Calu3 (cell line): ENCODE data around the gene TSR1. TPM values are rescaled to one million over a fixed set of nuclear protein-coding genes. Genes with fewer than 3 reads are reported as not detected.
A peak's percentile ranks its signal among the peaks of the same experiment; 100 is the strongest.

ENCODE experiments used
- Bru-seq: library from RNA; stranded (reverse); fragments of 400-500 nt; gene quantifications from one replicate; lab custom pipeline; 2021; lab: Mats Ljungman, UMichigan
- BruChase-seq, 2 experiments: library from RNA; stranded (reverse); fragments of 400-500 nt; gene quantifications; one replicate each; lab custom pipeline; 2021; lab: Mats Ljungman, UMichigan
- BruUV-seq: library from RNA; stranded (reverse); fragments of 400-500 nt; replicated peaks from 2 replicates; lab custom pipeline; 2021; lab: Mats Ljungman, UMichigan
- CTCF ChIA-PET: fragments of 300-600 bp; sonication (Branson Sonifier 250); formaldehyde crosslinking; loops from one replicate; lab custom pipeline; 2022; ENCODE audit warnings: antibody characterized with exemption; lab: Charles Lee
- DNase-seq: peaks from one replicate; pipeline ENCODE4 v3.0.0; 2022
- H3K27ac Mint-ChIP-seq: one replicate; pipeline ENCODE4 v1.8.0; 2022; ENCODE audit warnings: mixed read lengths; ENCODE audit not compliant: unreplicated experiment
- H3K27me3 Mint-ChIP-seq: one replicate; pipeline ENCODE4 v1.8.0; 2022; ENCODE audit warnings: mixed read lengths; ENCODE audit not compliant: unreplicated experiment
- H3K36me3 Mint-ChIP-seq: one replicate; pipeline ENCODE4 v1.8.0; 2022; ENCODE audit warnings: mild to moderate bottlenecking, moderate library complexity, mixed read lengths; ENCODE audit not compliant: insufficient read depth, unreplicated experiment
- H3K4me1 Mint-ChIP-seq: one replicate; pipeline ENCODE4 v1.8.0; 2022; ENCODE audit warnings: mild to moderate bottlenecking, low read depth, mixed read lengths; ENCODE audit not compliant: unreplicated experiment
- H3K4me3 Mint-ChIP-seq: one replicate; pipeline ENCODE4 v1.8.0; 2022; ENCODE audit warnings: mild to moderate bottlenecking, low read depth, moderate library complexity, mixed read lengths; ENCODE audit not compliant: unreplicated experiment
- H3K9me3 Mint-ChIP-seq: one replicate; pipeline ENCODE4 v1.8.0; 2022; ENCODE audit warnings: low read depth, mixed read lengths; ENCODE audit not compliant: unreplicated experiment
- intact Hi-C: fragments of 100-400 bp; cut with micrococcal nuclease; formaldehyde crosslinking; loops from one replicate; pipeline ENCODE4 v1.10.0; 2022; ENCODE audit not compliant: unreplicated experiment
- long read RNA-seq: library from polyadenylated mRNA; stranded (forward); transcript quantifications from one replicate; pipeline ENCODE4 v2.0.0, GENCODE V29; 2022
- total RNA-seq: library from RNA; stranded (reverse); gene quantifications from 2 replicates; pipeline ENCODE4 v1.2.3, GENCODE V29; 2022
- TF ChIP-seq, protein P1 (sequence below): fragments of 200-600 bp; IDR thresholded peaks from one replicate; pipeline ENCODE4 v1.8.0; 2022; ENCODE audit warnings: antibody characterized with exemption; ENCODE audit not compliant: unreplicated experiment

TSR1 gene
- total RNA-seq, result 34.3 and 36.2 TPM in 2 replicates
- Bru-seq, nascent RNA, result percentile 87 among the genes with signal in this experiment
- percentile 93 among the genes with signal in this experiment for BruChase-seq, experiment 1, labeled RNA remaining after a 6-hour chase
- percentile 92 among the genes with signal in this experiment for BruChase-seq, experiment 2, labeled RNA remaining after a 2-hour chase
- long read RNA-seq, full-length matches to known transcripts, result 28 of 54 reads
- long read RNA-seq, partial matches to known transcripts, result 9 of 54 reads
- long read RNA-seq, other reads (novel, unspliced or antisense), result 17 of 54 reads

DNA sequence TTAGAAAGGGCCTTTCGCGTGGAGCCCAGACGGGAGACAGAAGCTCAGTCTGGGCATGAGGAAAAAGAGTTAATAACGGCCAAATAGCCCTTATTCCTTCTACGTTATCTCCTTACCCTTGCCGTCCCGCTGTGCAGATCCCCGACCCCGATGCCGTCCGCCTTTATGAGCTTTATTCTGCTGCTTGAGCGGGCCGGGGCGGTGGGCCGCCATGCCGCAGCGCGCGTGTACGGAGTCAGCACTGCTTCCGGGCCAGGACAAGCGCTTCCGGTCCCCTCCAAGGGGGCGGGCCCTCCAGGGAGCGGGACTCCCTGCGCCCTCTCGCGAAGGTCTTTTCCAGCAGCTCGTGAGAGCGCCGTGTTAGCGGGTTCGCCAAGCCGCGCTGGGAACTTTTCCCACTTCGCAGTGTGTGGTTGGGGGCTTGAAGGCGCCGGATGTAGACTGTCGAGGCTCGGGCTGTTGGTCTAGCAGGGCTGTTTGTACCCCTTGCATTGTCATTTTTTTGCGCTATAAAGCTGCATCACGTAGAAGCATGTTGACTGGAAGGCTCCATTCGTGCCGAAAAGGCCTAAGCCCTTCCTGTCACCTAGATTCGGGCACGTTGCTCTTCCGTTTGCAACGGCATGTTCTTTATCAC is at the start of gene TSR1:
TSS of gene TSR1 (minus strand) at position 243 of the 637 bp plus-strand sequence. CDS start at position 213, 30 bp downstream.
- Mint-ChIP-seq H3K27ac (peak within 1 kb of the TSS; percentile 96), H3K9me3 (no peaks in the 10 kb centered on the region), H3K4me1 (no peaks in the 10 kb centered on the region), H3K4me3 (peak within 1 kb of the TSS; percentile 99), H3K27me3 (no peaks in the 10 kb centered on the region), H3K36me3 (peaks cover 36% of the 10 kb centered on the region)
- CTCF ChIA-PET, result interaction anchor here (1.1 to 1.2 kb wide), 3 partner anchors 10 to 80 kb away, joined by 3 to 5 read pairs (median 4); no protein-coding TSS in a partner anchor
- TF ChIP-seq, protein P1, sequence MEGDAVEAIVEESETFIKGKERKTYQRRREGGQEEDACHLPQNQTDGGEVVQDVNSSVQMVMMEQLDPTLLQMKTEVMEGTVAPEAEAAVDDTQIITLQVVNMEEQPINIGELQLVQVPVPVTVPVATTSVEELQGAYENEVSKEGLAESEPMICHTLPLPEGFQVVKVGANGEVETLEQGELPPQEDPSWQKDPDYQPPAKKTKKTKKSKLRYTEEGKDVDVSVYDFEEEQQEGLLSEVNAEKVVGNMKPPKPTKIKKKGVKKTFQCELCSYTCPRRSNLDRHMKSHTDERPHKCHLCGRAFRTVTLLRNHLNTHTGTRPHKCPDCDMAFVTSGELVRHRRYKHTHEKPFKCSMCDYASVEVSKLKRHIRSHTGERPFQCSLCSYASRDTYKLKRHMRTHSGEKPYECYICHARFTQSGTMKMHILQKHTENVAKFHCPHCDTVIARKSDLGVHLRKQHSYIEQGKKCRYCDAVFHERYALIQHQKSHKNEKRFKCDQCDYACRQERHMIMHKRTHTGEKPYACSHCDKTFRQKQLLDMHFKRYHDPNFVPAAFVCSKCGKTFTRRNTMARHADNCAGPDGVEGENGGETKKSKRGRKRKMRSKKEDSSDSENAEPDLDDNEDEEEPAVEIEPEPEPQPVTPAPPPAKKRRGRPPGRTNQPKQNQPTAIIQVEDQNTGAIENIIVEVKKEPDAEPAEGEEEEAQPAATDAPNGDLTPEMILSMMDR, result no peak
- BruUV-seq, result no TSS peak
- DNase-seq, result peak; percentile 87
- intact Hi-C loops, result no loop called here

DNA sequence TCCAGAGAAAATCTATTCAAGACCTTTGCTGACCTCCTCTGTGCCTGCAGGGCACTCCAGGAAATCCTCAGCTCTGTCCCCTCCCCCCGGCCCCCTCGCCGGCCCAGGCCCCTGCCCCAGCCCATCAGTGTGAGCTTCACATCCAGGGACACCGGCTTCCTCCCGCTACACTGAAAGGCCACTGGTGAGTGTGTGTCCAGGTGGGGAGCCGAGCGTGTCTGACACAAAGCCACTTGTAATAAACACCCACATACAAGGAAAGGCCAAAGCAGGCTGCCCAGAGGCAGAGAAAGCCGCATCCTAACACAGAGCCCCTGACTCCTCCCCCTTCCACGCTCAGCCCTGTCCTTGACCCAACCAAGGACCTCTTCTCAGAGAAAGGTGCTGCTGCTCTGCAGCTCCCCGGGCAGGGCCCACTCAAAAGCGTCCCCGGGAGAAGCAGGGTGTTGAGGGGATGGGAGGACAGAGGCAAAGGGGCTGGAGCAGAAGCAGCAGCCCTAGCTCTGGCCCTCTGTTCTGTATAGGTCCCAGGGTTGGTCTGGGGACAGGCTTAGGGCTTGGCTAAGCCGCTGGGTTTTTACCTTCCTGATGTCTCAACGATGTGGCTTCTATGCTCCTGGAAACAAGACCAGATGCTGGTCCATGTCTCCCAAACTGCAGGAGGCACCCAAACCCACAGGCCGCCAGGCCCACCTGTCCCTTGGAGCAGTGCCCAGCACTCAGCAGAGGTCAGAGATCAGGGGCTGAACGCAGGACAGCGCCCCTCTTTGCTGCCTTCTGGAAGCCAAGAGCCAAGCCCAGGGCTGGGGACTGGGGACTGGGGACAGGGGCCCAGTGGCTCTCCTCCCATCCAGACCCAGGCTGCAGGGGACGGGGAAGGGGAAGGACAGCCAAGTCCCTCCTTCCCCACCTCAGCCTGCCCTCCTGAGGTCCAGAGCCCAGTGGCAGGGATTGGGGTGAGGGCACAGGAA is 49.3 kb upstream of the TSR1 start:
- TF ChIP-seq, protein P1, result no peak
- Mint-ChIP-seq H3K4me3 (no peak overlapping the region), H3K27me3 (no peaks in the 10 kb centered on the region), H3K9me3 (no peaks in the 10 kb centered on the region), H3K27ac (no peak overlapping the region), H3K4me1 (peaks cover 13% of the 10 kb centered on the region), H3K36me3 (peaks cover 41% of the 10 kb centered on the region)
- no TSS peak for BruUV-seq
- intact Hi-C loops, result no loop called here
- CTCF ChIA-PET, result interaction anchor here (0.6 to 1.5 kb wide), 2 partner anchors 30 to 220 kb away, joined by 6 read pairs; no protein-coding TSS in a partner anchor
- DNase-seq, result no peak

DNA sequence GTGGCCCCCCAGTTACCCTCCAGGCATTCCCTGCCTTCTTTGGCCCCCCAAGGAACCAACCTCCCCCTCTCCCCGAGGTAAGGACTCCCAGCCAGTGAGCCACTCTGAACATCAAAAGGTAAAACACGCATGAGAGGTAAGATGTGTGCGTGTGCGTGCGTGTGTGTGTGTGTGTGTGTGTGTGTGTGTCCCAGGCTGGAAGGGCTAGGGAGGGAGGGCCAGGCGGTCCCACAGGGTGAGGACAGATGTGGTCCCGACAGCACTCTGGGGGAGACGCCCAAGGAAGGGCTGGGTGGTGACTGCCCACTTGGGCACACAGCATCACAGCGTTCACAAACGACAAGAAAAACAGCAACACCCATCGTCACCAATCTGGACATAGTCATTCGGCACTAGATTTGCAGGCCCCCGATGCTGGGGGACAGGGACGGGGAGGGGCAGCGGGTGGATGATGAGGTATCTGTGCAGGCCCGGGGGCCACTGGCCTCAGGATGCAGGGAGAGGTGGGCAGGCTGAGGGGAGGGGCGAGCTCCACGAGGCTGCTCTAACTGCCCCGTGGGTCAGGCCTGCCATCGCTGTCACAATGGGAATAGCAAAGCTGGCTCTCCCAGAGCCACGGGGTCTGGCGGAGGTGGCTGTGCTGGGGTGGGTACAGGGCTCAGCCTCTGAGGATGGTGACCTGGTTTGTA is 48.3 kb upstream of the TSR1 start:
- intact Hi-C loops, result no loop called here
- CTCF ChIA-PET, result no interaction called here
- no peak for DNase-seq
- Mint-ChIP-seq H3K36me3 (peaks cover 39% of the 10 kb centered on the region), H3K4me1 (peaks cover 13% of the 10 kb centered on the region), H3K27me3 (no peaks in the 10 kb centered on the region), H3K27ac (no peak overlapping the region), H3K4me3 (no peak overlapping the region), H3K9me3 (no peaks in the 10 kb centered on the region)
- TF ChIP-seq, protein P1, result no peak
- BruUV-seq, result no TSS peak
